OCI-LY3 (cell line): ENCODE results near the gene SMURF2.

Source experiments
- H2AFZ ChIP-seq: fragments of 200-600, 300-600 bp; shearing (Covaris generic); 2 replicates; pipeline ENCODE4 v1.6.0; 2014; ENCODE audit warnings: antibody characterized with exemption, low read depth, low read length
- H3K27ac ChIP-seq: fragments of 200-600, 300-600 bp; sonication (generic); 2 replicates; pipeline ENCODE4 v1.5.1; 2014; ENCODE audit warnings: mild to moderate bottlenecking, low read length, moderate library complexity, mixed read lengths
- H3K27me3 ChIP-seq: fragments of 200-600, 300-600 bp; sonication (generic); 2 replicates; pipeline ENCODE4 v1.6.1; 2014; ENCODE audit warnings: low read depth, low read length, mixed read lengths
- H3K36me3 ChIP-seq: fragments of 200-600, 300-600 bp; sonication (generic); replicated peaks from 2 replicates; pipeline ENCODE3; 2014; ENCODE audit warnings: low read depth, low read length, mixed read lengths
- H3K4me1 ChIP-seq: fragments of 300-600, 200-600 bp; sonication (generic); 2 replicates; pipeline ENCODE4 v1.6.1; 2014; ENCODE audit warnings: low read length, mixed read lengths
- H3K4me2 ChIP-seq: fragments of 200-600, 300-600 bp; sonication (generic); 2 replicates; pipeline ENCODE4 v1.6.1; 2014; ENCODE audit warnings: low read length, mixed read lengths
- H3K4me3 ChIP-seq: fragments of 300-600, 200-600 bp; sonication (generic); 2 replicates; pipeline ENCODE4 v1.5.1; 2014; ENCODE audit warnings: antibody characterized with exemption, mild to moderate bottlenecking, low read length, moderate library complexity
- H3K79me2 ChIP-seq: fragments of 300-600, 200-600 bp; shearing (Covaris generic); 2 replicates; pipeline ENCODE4 v1.6.1; 2014; ENCODE audit warnings: mild to moderate bottlenecking, low read length, mixed read lengths
- H3K9ac ChIP-seq: fragments of 300-600, 200-600 bp; shearing (Covaris generic); 2 replicates; pipeline ENCODE4 v1.6.0; 2014; ENCODE audit warnings: mild to moderate bottlenecking, low read length, moderate library complexity
- H3K9me3 ChIP-seq: fragments of 200-600, 300-600 bp; shearing (Covaris generic); 2 replicates; pipeline ENCODE4 v1.6.1; 2014; ENCODE audit warnings: low read length, mixed read lengths; ENCODE audit not compliant: insufficient read depth
- H4K20me1 ChIP-seq: fragments of 200-600, 300-600 bp; sonication (generic); 2 replicates; pipeline ENCODE4 v1.6.1; 2016; ENCODE audit warnings: low read length, mixed read lengths; ENCODE audit not compliant: insufficient read depth
- CTCF ChIP-seq: fragments of 200-600, 300-600 bp; sonication (generic); IDR thresholded peaks from 2 replicates; pipeline ENCODE4 v1.5.1; 2014; ENCODE audit warnings: antibody characterized with exemption, low read length, low read depth
- EZH2phosphoT487 ChIP-seq: fragments of 200-600 bp; shearing (Covaris generic); IDR thresholded peaks from 2 replicates; pipeline ENCODE4 v1.6.1; 2018; ENCODE audit warnings: antibody characterized with exemption, mixed run types, low read depth

The SMURF2 gene

GRCh38 chr17:64520359-64520758, 141.7 kb downstream of the SMURF2 start:
- Histone ChIP-seq H3K27me3 (no peaks in the 10 kb centered on the region), H3K27ac (no peak overlapping the region), H3K36me3 (peaks cover 46% of the 10 kb centered on the region), H3K9me3 (no peaks in the 10 kb centered on the region), H4K20me1 (0 out of 2 replicates have a peak, but pooled peaks cover 7% of the 10 kb centered on the region), H3K4me1 (no peaks in the 10 kb centered on the region), H3K79me2 (no peaks in the 10 kb centered on the region), H3K9ac (no peak overlapping the region), H3K4me3 (no peak overlapping the region), H3K4me2 (no peak overlapping the region), H2AFZ (no peak overlapping the region)
- no peak for TF ChIP-seq EZH2phosphoT487
- no peak for TF ChIP-seq CTCF

- Histone ChIP-seq H4K20me1 (0 out of 2 replicates have a peak, but pooled peaks cover 7% of the 10 kb centered on the region), H3K4me3 (no peak overlapping the region), H2AFZ (no peak overlapping the region), H3K4me2 (no peak overlapping the region), H3K9me3 (no peaks in the 10 kb centered on the region), H3K79me2 (no peaks in the 10 kb centered on the region), H3K4me1 (no peaks in the 10 kb centered on the region), H3K36me3 (peaks cover 51% of the 10 kb centered on the region), H3K9ac (no peak overlapping the region), H3K27ac (no peak overlapping the region), H3K27me3 (no peaks in the 10 kb centered on the region)
- TF ChIP-seq EZH2phosphoT487 (no peak), CTCF (no peak)
Observed at GRCh38 chr17:64519601-64520000, 142.5 kb downstream of the SMURF2 start.

DNA sequence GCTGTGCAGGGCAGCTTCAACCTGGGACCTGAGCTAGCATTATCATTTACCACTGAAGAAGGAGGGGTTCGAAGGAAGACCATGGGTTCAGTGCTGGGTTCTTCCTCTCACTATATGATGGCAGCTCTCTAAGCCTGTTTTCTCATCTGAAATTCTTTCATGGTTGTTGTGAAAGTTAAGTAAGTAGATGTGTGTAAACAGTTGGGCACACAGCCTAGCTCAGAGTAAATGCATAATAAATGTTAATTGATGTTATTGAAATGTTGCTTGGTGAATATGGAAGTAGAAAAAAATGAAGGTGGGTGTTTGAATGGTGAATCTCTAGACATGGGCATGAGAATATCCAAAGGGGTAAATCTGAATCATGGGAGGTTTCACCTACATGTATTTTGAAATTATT, 146.3 kb downstream of the SMURF2 start:
- Histone ChIP-seq H3K9ac (no peak overlapping the region), H3K36me3 (peaks cover 58% of the 10 kb centered on the region), H2AFZ (no peak overlapping the region), H4K20me1 (0 out of 2 replicates have a peak, but pooled peaks cover 7% of the 10 kb centered on the region), H3K9me3 (no peaks in the 10 kb centered on the region), H3K4me2 (no peak overlapping the region), H3K79me2 (peaks cover 8% of the 10 kb centered on the region), H3K4me3 (no peak overlapping the region), H3K4me1 (no peaks in the 10 kb centered on the region), H3K27me3 (no peaks in the 10 kb centered on the region), H3K27ac (no peak overlapping the region)
- TF ChIP-seq CTCF (no peak), EZH2phosphoT487 (no peak)

DNA sequence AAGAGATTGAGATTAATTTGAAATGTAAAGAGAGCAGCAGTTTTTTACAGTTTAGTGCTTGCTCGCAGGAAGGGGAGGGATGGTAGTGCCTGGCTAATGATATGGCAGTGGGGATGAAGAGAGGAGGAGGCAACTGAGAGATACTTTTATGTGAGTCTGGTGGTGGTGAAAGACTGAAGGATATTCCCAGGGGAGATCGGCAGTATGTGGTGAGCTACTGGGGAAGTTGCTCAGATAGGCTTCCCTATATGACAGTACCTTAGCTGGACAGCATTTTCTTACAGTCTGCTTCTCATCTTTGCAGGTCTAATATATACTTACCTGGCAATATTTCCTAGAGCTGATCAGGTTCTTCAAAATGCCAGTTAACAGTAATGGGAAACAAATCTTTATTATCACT, 146.7 kb downstream of the SMURF2 start:
- Histone ChIP-seq H3K4me2 (no peak overlapping the region), H3K36me3 (peaks cover 58% of the 10 kb centered on the region), H3K79me2 (peaks cover 8% of the 10 kb centered on the region), H3K27me3 (no peaks in the 10 kb centered on the region), H3K9ac (no peak overlapping the region), H3K4me3 (no peak overlapping the region), H3K4me1 (no peaks in the 10 kb centered on the region), H2AFZ (no peak overlapping the region), H3K27ac (no peak overlapping the region), H4K20me1 (0 out of 2 replicates have a peak, but pooled peaks cover 7% of the 10 kb centered on the region), H3K9me3 (no peaks in the 10 kb centered on the region)
- TF ChIP-seq CTCF: no peak
- TF ChIP-seq EZH2phosphoT487: no peak
